ENCODE data around the gene LUM.
"Not testable (repeated sequence)": the region's sequence is repeated elsewhere in the genome, so short reads cannot be mapped to it uniquely, and the experiment has no call there.

LUM gene

DNA sequence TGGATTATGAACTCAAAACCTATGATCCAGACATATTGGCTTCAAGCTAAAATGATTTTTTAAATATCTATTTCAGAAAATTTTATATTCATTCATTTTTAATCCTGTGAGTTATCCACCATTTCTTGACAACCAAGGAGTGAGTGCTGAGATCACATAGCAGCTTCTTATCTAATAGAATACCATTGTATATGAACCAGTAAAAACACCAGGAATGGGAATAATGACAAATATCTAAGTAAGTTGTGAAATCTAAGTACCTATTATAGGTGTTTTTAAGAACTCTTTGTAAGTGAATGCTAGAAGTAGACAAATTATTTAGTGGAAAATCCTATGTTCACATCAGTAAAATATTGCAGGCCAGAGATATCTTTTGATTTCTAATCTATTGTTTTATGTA lies 8.2 kb downstream of the LUM start:
- Mint-ChIP-seq H3K27me3 (no peaks in the 10 kb centered on the region), H3K36me3 (ENCODE audit: low read depth) (no peaks in the 10 kb centered on the region), H3K9me3 (no peaks in the 10 kb centered on the region), H3K4me3 (no peak overlapping the region), H3K4me1 (ENCODE audit: low read depth) (no peaks in the 10 kb centered on the region), H3K27ac (no peak overlapping the region)
- intact Hi-C loops (cut with micrococcal nuclease), result no loop called here

DNA sequence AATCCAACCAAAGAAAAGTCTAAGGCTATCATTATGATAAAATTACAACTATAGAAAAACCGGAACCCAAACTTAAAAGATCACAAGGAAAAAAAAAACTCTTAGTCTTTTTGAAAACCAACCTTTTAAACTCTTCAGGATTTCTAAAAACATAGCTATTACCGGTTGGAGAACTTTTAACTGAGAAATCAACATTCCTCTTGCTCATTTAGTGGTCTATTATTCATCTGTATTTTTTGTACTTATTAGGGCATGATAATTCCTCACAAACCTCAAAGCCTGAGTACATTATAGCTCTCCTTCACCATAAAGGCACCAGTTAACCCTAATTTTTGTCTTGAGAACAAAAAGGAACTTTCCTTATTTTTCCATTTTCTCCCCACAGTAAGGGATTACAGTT lies 10.4 kb downstream of the LUM start:
- intact Hi-C loops (cut with micrococcal nuclease), result no loop called here
- H3K9me3 Mint-ChIP-seq, result no peaks in the 10 kb centered on the region
- no peaks in the 10 kb centered on the region for H3K36me3 Mint-ChIP-seq (ENCODE audit: low read depth)
- H3K4me1 Mint-ChIP-seq (ENCODE audit: low read depth), result no peaks in the 10 kb centered on the region
- no peak overlapping the region for H3K4me3 Mint-ChIP-seq
- no peaks in the 10 kb centered on the region for H3K27me3 Mint-ChIP-seq
- no peak overlapping the region for H3K27ac Mint-ChIP-seq

DNA sequence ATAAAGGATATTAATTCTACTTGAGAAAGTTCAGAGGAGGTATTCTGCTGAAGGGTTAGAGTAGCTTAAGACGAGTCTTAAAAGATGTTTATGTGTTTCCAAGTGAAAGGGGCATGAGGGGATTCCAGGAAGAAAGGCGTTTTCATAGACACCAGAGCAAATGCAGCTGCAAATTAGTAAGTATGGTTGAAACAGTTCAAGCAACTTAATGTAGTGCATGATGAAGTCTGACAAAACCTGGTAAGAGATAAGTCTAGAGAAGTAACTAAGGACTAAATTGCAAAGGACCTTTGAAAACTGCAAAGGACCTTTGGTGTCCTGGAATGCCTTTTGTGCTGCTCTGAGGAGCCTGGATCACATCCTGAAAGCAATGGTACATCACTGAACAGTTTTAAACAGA lies 11.5 kb downstream of the LUM start:
- Mint-ChIP-seq H3K4me1 (ENCODE audit: low read depth) (no peaks in the 10 kb centered on the region), H3K4me3 (no peak overlapping the region), H3K9me3 (no peaks in the 10 kb centered on the region), H3K27me3 (no peaks in the 10 kb centered on the region), H3K27ac (no peak overlapping the region), H3K36me3 (ENCODE audit: low read depth) (no peaks in the 10 kb centered on the region)
- intact Hi-C loops (cut with micrococcal nuclease), result no loop called here

DNA sequence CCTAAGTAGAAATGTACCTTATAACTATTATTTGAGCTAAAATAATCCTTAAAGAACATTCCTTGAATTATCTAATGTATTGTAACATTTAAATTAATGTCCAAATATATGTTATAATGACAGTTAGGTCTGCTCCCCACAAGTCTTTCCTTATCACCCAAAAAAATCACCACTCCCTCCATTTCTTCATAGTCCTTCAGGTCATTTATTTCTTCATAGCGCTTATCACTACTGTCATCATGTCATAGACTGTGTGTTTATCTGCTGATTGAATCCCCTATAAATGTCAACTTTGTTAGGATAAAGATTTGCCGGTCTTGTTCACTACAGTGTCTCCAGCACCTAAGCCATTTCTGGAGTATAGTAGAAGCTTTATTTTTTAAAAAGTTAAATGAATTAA lies 12.0 kb downstream of the LUM start:
- intact Hi-C loops (cut with micrococcal nuclease), result no loop called here
- no peaks in the 10 kb centered on the region for H3K36me3 Mint-ChIP-seq (ENCODE audit: low read depth)
- no peaks in the 10 kb centered on the region for H3K9me3 Mint-ChIP-seq

DNA sequence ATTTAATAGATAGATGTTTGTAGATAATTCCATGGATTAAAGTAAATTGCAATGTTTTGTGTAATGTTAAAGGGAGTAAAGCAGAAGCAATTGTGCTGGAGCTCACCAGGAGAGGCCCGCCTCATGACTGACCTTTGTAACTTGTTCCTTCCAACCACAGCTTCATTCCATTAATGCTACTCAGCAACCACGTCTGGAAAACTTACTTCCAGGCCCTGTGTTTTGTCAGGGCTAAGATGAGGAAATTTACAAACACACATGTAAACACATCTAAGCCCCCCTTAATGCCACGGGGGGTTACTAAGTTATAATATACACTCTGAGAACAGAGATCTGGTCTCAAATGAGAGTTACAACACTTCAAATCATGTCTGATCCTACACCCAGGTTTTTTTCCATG lies 12.4 kb downstream of the LUM start:
- no peaks in the 10 kb centered on the region for H3K27me3 Mint-ChIP-seq
- H3K4me1 Mint-ChIP-seq (ENCODE audit: low read depth), result no peaks in the 10 kb centered on the region
- no peak overlapping the region for H3K27ac Mint-ChIP-seq
- intact Hi-C loops (cut with micrococcal nuclease), result no loop called here
- H3K9me3 Mint-ChIP-seq, result no peaks in the 10 kb centered on the region
- H3K4me3 Mint-ChIP-seq, result no peak overlapping the region
- H3K36me3 Mint-ChIP-seq (ENCODE audit: low read depth), result no peaks in the 10 kb centered on the region

More for the DNA sequence above, 12.0 kb downstream of the LUM start:
- Mint-ChIP-seq H3K4me1 (ENCODE audit: low read depth) (no peaks in the 10 kb centered on the region), H3K27me3 (no peaks in the 10 kb centered on the region), H3K27ac (no peak overlapping the region), H3K4me3 (no peak overlapping the region)

DNA sequence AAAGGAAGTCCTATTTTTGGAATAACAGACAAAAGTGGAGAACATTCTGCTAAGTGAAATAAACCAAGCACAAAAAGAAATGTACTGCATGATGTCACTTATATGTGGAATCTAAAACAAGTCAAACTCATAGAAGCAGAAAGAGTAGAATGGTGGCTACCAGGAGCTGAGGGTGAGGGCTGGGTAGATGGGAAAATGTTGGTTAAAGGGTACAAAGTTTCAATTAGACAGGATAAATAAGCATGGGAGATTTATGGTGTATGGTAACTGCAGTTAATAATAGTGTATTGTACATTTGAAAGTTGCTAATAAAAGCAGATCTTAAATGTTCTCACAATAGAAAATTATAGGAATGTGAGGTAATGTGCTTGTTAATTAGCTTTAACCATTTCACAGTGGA lies 12.8 kb downstream of the LUM start:
- H3K27me3 Mint-ChIP-seq, result no peaks in the 10 kb centered on the region

DNA sequence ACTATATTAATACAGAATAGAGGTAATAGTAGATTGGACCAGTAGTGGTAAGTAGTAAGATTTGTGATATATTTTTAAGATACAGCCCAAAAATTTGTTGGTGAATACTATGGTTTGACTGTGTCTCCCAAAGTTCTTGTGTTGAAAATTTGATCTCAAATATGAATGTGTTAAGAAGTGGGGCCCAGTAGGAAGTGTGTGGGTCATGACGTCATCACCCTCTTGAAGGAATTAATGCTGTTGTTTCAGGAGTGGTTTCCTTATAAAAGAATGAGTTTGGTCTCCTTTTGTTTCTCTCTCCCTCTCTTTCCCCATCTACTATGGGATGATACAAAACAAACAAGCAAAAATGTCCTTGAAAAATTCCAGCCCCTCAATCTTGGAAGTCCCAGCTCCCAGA lies 16.3 kb downstream of the LUM start:
- peaks cover 17% of the 10 kb centered on the region for H3K9me3 Mint-ChIP-seq
- no peak overlapping the region for H3K4me3 Mint-ChIP-seq
- H3K4me1 Mint-ChIP-seq (ENCODE audit: low read depth), result no peaks in the 10 kb centered on the region
- intact Hi-C loops (cut with micrococcal nuclease), result no loop called here
- H3K27me3 Mint-ChIP-seq, result no peaks in the 10 kb centered on the region
- H3K36me3 Mint-ChIP-seq (ENCODE audit: low read depth), result no peaks in the 10 kb centered on the region
- no peak overlapping the region for H3K27ac Mint-ChIP-seq

More for the DNA sequence above, 12.8 kb downstream of the LUM start:
- H3K9me3 Mint-ChIP-seq, result no peaks in the 10 kb centered on the region
- intact Hi-C loops (cut with micrococcal nuclease), result no loop called here
- H3K27ac Mint-ChIP-seq, result no peak overlapping the region
- no peaks in the 10 kb centered on the region for H3K36me3 Mint-ChIP-seq (ENCODE audit: low read depth)
- no peak overlapping the region for H3K4me3 Mint-ChIP-seq
- no peaks in the 10 kb centered on the region for H3K4me1 Mint-ChIP-seq (ENCODE audit: low read depth)

DNA sequence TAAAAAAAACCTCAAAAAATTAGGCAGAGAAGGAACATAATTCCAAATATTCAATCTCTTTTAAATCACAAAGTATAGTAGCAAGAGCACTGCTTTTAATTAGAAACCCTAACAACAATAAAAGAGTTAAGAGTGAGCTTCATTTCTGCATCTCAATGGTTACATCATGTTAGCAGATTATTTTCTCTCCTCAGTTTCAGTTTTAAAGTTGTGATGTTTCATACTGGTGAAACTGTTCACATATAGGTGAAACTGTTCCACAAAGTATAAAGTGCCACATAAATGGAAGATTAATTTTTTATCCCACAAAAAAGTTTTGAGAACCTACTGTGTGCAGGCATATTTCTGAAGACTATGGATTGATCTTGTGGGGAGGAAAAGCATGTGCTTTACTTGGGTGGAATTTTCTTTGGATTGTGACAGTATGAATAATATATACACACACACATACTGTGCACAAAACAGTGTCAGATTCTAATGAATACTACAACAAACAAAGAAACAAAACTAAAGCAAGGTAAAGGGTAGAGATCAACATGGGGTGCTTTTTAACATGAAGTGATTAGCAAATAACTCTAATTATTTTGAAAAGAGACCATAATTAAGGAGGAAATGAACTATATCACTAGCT lies 17.1 kb downstream of the LUM start:
- no peak overlapping the region for H3K4me3 Mint-ChIP-seq
- H3K4me1 Mint-ChIP-seq (ENCODE audit: low read depth), result no peaks in the 10 kb centered on the region
- H3K27ac Mint-ChIP-seq, result no peak overlapping the region

DNA sequence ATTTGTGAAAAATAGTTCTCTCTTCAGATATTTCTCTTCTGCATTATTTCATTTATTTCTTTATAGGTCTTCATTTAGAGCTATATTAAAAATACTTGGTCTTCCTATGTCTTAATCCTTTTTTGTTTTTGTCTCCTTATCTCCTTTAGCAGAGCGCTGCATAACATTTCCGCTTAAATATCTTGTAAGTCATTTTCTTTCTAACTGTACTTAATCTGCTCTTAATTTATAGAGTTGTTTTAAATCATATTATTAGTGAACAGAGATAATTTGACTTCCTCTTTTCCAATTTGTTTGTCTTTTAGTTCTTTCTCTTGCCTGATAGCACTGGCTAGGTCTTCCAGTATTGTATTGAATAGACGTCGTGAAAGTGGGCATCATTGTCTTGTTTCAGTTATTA lies 18.0 kb downstream of the LUM start:
- Mint-ChIP-seq H3K4me3 (no peak overlapping the region), H3K4me1 (ENCODE audit: low read depth) (no peaks in the 10 kb centered on the region), H3K27me3 (no peaks in the 10 kb centered on the region), H3K9me3 (peaks cover 33% of the 10 kb centered on the region), H3K27ac (no peak overlapping the region), H3K36me3 (ENCODE audit: low read depth) (no peaks in the 10 kb centered on the region)
- intact Hi-C loops (cut with micrococcal nuclease), result no loop called here

More for the DNA sequence above, 17.1 kb downstream of the LUM start:
- no peaks in the 10 kb centered on the region for H3K27me3 Mint-ChIP-seq
- H3K36me3 Mint-ChIP-seq (ENCODE audit: low read depth), result no peaks in the 10 kb centered on the region
- intact Hi-C loops (cut with micrococcal nuclease), result no loop called here
- peaks cover 25% of the 10 kb centered on the region for H3K9me3 Mint-ChIP-seq

DNA sequence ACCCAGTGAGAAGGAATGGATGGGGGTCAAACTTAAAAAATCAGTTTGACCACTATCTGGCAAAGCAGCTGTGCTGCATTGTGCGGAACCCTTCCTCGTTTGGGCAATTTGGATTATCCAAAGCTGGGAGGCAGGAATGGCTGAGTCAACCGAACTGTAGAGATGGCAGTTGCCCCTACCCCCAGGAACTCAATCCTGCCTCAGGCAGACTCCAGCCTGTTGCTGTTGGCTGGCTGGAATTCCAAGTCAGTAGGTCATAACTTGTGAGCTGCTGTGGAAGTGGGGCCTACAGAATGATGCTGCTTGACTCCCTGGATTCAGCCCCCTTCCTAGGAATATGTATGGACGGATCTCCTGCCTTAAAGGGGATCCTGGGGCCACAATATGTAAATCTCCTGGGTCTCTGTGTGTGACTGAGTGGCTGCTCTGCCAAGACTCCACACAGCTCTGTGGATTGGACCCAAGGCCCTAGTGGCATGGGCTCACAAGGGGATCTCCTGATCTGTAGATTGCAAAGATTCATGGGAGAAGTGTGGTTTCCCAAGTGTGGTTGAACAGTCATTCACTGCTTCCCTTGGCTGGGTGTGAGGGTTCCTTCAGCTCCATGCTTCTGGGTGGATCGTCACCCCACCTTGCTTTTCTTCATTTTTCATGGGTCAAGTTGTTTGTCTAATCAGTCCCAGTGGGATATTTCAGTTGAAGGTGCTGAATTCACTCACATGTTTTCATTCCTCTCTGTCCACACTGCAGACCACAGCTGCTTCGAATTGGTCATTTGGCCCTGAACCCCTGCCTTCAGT lies 19.2 kb downstream of the LUM start:
- Mint-ChIP-seq H3K36me3 (ENCODE audit: low read depth) (no peaks in the 10 kb centered on the region), H3K9me3 (peaks cover 44% of the 10 kb centered on the region), H3K4me1 (ENCODE audit: low read depth) (no peaks in the 10 kb centered on the region), H3K4me3 (no peak overlapping the region), H3K27ac (no peak overlapping the region), H3K27me3 (no peaks in the 10 kb centered on the region)
- intact Hi-C loops (cut with micrococcal nuclease), result no loop called here

DNA sequence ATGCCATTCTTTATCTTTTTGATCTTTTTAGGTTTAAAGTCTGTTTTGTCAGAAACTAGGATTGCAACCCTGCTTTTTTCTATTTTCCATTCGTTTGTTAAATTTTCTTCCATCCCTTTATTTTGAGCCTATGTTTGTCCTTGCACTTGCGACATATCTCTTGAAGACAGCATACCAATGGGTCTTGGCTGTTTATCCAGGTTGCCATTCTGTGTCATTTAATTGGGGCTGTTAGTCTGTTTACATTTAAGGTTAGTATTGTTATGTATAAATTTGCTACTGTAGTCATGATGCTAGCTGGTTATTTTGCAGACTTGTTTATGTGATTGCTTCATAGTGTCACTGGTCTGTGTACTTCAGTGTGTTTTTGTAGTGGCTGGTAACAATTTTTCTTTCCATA lies 21.3 kb downstream of the LUM start:
- H3K27ac Mint-ChIP-seq; H3K4me1 Mint-ChIP-seq (ENCODE audit: low read depth); H3K4me3 Mint-ChIP-seq; intact Hi-C loops (cut with micrococcal nuclease); H3K36me3 Mint-ChIP-seq (ENCODE audit: low read depth); H3K27me3 Mint-ChIP-seq: not testable (repeated sequence)
- H3K9me3 Mint-ChIP-seq, result peaks cover 44% of the 10 kb centered on the region

DNA sequence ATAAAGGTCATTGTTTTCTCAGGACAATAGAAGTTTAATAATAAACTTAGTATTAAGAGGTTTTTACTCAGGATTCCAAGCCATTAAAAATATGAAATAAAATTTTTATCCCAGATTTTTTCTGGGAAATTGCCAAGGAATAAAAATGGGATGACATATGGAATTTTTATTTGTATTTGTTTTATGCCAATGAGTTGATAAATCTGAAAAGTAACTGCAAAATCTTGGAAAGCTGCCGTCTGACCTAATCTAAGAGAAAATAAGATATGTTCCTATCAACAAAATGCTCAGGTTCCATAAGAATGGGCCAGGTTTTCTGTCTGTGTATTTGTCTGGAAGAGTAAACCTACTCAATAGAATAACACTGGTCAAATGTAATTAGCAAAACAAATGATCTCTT lies 31.3 kb downstream of the LUM start:
- Mint-ChIP-seq H3K4me1 (ENCODE audit: low read depth) (no peaks in the 10 kb centered on the region), H3K27ac (no peak overlapping the region), H3K27me3 (no peaks in the 10 kb centered on the region), H3K4me3 (no peak overlapping the region), H3K36me3 (ENCODE audit: low read depth) (no peaks in the 10 kb centered on the region), H3K9me3 (no peaks in the 10 kb centered on the region)
- intact Hi-C loops (cut with micrococcal nuclease), result no loop called here

DNA sequence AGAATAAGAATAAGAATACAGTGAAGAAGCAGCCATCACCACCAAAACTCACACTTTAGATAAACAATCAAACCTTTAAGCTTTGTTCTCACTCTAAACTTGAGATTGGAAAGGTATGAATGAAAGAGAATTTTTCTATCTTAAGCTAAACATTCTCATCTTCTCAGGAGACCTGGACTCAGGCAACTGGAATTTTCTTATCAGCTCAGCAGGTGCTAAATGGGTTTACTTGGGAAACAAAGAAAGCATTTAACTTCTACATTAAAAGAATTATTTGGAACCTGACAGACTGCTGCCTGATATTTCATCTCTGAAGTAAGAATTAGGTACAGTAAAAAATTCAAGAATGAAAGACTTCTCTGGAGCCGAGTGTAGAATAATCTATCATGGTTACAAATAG lies 32.8 kb downstream of the LUM start:
- intact Hi-C loops (cut with micrococcal nuclease), result no loop called here
- Mint-ChIP-seq H3K27me3 (no peaks in the 10 kb centered on the region), H3K36me3 (ENCODE audit: low read depth) (no peaks in the 10 kb centered on the region), H3K9me3 (no peaks in the 10 kb centered on the region), H3K4me3 (no peak overlapping the region), H3K4me1 (ENCODE audit: low read depth) (no peaks in the 10 kb centered on the region), H3K27ac (no peak overlapping the region)

DNA sequence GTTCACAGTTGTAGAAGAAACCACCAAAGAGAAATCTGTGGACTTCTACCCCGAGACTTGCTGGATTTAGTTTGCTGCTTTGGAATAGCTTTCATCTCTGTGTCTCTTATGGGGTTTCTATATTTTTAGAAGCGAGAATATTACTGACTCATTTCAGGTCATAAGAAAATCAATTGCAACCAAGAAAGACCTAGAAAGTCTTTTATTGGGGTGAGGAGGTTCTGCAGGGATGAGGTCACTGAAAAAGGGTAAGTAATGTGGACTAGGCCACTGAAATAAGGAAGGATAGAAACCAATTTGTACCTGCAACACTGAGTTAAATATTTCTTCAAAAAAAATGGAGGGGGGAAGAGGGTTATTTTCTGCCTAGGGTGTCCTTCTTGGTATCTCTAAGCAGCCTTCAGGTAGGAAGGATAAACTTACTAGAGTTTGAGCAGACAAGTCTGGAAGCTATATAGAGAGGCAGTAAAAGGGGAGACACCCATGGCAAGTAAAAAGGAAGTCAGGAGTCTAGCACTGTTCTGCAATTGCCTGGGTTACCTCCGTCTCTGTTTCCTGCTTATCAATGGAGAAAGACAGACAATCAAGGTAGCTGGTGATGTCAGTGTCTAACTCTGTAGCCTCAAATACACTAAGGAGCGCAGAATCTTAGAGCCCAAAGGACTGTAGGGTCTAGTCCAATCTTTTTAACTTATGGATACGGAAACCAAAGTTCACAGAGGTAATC lies 33.9 kb downstream of the LUM start:
- Mint-ChIP-seq H3K4me3 (no peak overlapping the region), H3K36me3 (ENCODE audit: low read depth) (no peaks in the 10 kb centered on the region), H3K4me1 (ENCODE audit: low read depth) (no peaks in the 10 kb centered on the region), H3K27ac (no peak overlapping the region), H3K27me3 (no peaks in the 10 kb centered on the region), H3K9me3 (no peaks in the 10 kb centered on the region)
- intact Hi-C loops (cut with micrococcal nuclease), result no loop called here
